ENCODE data around the gene LCN1. TPM values are rescaled to one million over a fixed set of nuclear protein-coding genes. Genes with fewer than 3 reads are reported as not detected.

The LCN1 gene
- polyA plus RNA-seq, 1 donor (not counting 4 experiments of a cell fraction or from before 2014, with no cell fraction given): not detected

DNA sequence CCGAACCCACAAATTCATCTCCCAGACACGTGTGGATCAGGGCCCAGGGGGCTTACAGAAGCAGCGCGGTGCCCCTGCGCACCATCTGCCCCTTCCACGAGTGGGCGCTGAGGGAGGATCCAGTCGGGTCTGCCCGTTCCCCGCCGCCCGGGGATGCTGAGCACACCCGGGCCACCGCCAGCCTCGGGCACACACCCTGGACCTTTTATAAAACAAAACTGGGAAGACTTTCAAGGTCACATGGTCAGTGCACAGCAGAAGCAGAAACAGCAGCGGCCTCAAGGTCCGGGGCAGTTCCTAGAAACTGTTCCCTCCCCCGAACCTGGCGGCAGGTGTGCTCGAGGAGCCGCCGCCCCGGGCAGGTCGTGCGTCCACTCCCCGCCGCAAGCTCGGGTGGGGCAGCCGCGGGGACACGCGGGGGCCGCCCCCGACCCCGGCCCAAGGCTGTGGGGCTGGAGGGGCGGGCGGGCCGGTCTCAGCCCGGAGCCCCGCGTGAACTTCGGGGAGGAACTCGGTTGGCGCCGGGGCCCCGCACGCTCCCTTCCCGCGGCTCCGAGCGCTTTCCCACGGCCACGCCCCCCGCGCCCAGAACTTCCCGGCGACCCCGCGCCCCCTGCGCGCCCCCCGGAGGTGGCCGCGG is 42.3 kb upstream of the LCN1 start:
- Histone ChIP-seq H3K4me1 (ENCODE audit: control insufficient read depth, extremely low read depth, insufficient read depth, low read length) (peaks cover 7% of the 10 kb centered on the region), H3K9me1 (ENCODE audit: control insufficient read depth, extremely low read depth, insufficient read depth, low read length) (no peaks in the 10 kb centered on the region), H4K20me1 (ENCODE audit: control insufficient read depth, extremely low read depth, insufficient read depth, low read length) (no peaks in the 10 kb centered on the region), H3K4me3 (ENCODE audit: control insufficient read depth in 2 of 3, extremely low read depth in 1 of 3, insufficient read depth in 2 of 3, low read depth in 1 of 3, low read length in 3 of 3) (peak overlapping the region; percentile 32 to 51 (median 49)), H3K36me3 (ENCODE audit: control insufficient read depth in 2 of 2, extremely low read depth in 1 of 2, insufficient read depth in 2 of 2, low read length in 2 of 2) (peaks cover 0 to 4% of the 10 kb centered on the region in 2 experiments), H3K27me3 (ENCODE audit: control insufficient read depth, extremely low read depth, insufficient read depth, low read length) (no peaks in the 10 kb centered on the region), H2AFZ (ENCODE audit: control insufficient read depth, low read length) (no peak overlapping the region), H3K27ac (ENCODE audit: control insufficient read depth, insufficient read depth, low read length) (no peak overlapping the region), H3K79me2 (ENCODE audit: control insufficient read depth, insufficient read depth, low read length) (peaks cover 4% of the 10 kb centered on the region), H3K9me3 (ENCODE audit: control insufficient read depth, low read depth, low read length) (no peaks in the 10 kb centered on the region), H3K4me2 (ENCODE audit: control insufficient read depth, extremely low read depth, insufficient read depth, low read depth, low read length) (peak overlapping the region; percentile 58), H3K9ac (ENCODE audit: control insufficient read depth, extremely low read depth, insufficient read depth, low read length) (peak overlapping the region; percentile 33)
- dilution Hi-C loops (cut with MboI; ENCODE audit: extremely low pct_ligation_motif_present, low sequenced_read_pairs): no loop called here
- DNase-seq (ENCODE audit: low read depth, low spot score): no peak
- no peak for FAIRE-seq
- no peak for TF ChIP-seq EZH2 (IDR thresholded peaks at IDR 0.05; ENCODE audit: low read length)
- TF ChIP-seq, protein P1, sequence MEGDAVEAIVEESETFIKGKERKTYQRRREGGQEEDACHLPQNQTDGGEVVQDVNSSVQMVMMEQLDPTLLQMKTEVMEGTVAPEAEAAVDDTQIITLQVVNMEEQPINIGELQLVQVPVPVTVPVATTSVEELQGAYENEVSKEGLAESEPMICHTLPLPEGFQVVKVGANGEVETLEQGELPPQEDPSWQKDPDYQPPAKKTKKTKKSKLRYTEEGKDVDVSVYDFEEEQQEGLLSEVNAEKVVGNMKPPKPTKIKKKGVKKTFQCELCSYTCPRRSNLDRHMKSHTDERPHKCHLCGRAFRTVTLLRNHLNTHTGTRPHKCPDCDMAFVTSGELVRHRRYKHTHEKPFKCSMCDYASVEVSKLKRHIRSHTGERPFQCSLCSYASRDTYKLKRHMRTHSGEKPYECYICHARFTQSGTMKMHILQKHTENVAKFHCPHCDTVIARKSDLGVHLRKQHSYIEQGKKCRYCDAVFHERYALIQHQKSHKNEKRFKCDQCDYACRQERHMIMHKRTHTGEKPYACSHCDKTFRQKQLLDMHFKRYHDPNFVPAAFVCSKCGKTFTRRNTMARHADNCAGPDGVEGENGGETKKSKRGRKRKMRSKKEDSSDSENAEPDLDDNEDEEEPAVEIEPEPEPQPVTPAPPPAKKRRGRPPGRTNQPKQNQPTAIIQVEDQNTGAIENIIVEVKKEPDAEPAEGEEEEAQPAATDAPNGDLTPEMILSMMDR (optimal IDR thresholded peaks at IDR 0.05 in 1 of 3, IDR thresholded peaks at IDR 0.05 in 1 of 3, conservative IDR thresholded peaks at IDR 0.05 in 1 of 3; ENCODE audit: extremely low read depth in 1 of 3, insufficient read depth in 2 of 3, low read length in 3 of 3): peak; percentile 20 to 46 (median 22)

DNA sequence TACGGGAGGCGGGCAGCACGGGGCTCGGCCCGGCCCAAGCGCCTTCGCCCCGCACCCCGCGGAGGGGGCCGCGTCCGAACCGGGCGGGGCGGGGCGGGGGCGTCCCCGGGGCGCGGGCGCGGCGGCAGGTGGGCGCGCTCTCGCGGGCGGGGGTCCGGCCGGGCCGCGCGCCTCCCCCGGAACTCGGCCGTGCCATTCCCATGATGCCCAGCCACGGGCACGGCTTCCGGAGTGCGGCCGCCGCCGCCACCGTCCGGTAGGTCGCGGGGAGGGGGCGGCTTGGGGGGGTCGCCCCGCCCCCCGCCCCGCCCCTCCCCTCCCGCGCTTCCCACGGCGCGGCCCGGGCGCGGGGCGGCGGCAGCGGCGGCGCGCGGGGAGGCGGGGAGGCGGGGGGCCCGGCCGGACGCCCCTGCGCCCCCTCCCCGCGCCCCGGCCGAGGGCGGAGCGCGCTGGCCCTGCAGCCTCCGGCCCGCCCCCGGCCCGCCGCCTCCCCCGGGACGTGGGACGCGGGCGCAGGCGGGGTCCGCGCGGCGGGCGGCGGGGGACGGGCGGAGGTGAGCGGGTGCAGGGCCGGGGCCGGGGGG is 41.7 kb upstream of the LCN1 start, which contains the start of gene PPP1R26:
Gene PPP1R26, plus strand, starts transcription at position 314 of the 584 bp plus-strand sequence. CDS start 4,729 bp downstream, outside the sequence.
- Histone ChIP-seq H3K4me2 (ENCODE audit: control insufficient read depth, extremely low read depth, insufficient read depth, low read depth, low read length) (peak within 1 kb of the TSS; percentile 87), H3K9me1 (ENCODE audit: control insufficient read depth, extremely low read depth, insufficient read depth, low read length) (no peaks in the 10 kb centered on the region), H3K36me3 (ENCODE audit: control insufficient read depth in 2 of 2, extremely low read depth in 1 of 2, insufficient read depth in 2 of 2, low read length in 2 of 2) (peaks cover 0 to 5% of the 10 kb centered on the region in 2 experiments), H3K4me1 (ENCODE audit: control insufficient read depth, extremely low read depth, insufficient read depth, low read length) (peaks cover 7% of the 10 kb centered on the region), H3K27ac (ENCODE audit: control insufficient read depth, insufficient read depth, low read length) (peak within 1 kb of the TSS; percentile 31), H3K27me3 (ENCODE audit: control insufficient read depth, extremely low read depth, insufficient read depth, low read length) (no peaks in the 10 kb centered on the region), H3K4me3 (ENCODE audit: control insufficient read depth in 2 of 3, extremely low read depth in 1 of 3, insufficient read depth in 2 of 3, low read depth in 1 of 3, low read length in 3 of 3) (peak within 1 kb of the TSS; percentile 79 to 91 (median 84)), H4K20me1 (ENCODE audit: control insufficient read depth, extremely low read depth, insufficient read depth, low read length) (no peaks in the 10 kb centered on the region), H3K9me3 (ENCODE audit: control insufficient read depth, low read depth, low read length) (no peaks in the 10 kb centered on the region), H2AFZ (ENCODE audit: control insufficient read depth, low read length) (peak within 1 kb of the TSS; percentile 75), H3K9ac (ENCODE audit: control insufficient read depth, extremely low read depth, insufficient read depth, low read length) (peak within 1 kb of the TSS; percentile 74), H3K79me2 (ENCODE audit: control insufficient read depth, insufficient read depth, low read length) (peaks cover 4% of the 10 kb centered on the region)
- TF ChIP-seq, protein P1 (optimal IDR thresholded peaks at IDR 0.05 in 1 of 3, IDR thresholded peaks at IDR 0.05 in 1 of 3, conservative IDR thresholded peaks at IDR 0.05 in 1 of 3; ENCODE audit: extremely low read depth in 1 of 3, insufficient read depth in 2 of 3, low read length in 3 of 3): no peak
- TF ChIP-seq EZH2 (IDR thresholded peaks at IDR 0.05; ENCODE audit: low read length): no peak
- FAIRE-seq (no peak), DNase-seq (ENCODE audit: low read depth, low spot score) (no peak)
- dilution Hi-C loops (cut with MboI; ENCODE audit: extremely low pct_ligation_motif_present, low sequenced_read_pairs): no loop called here
